Ovary (tissue), 3 donors: ENCODE data around the gene CYS1.

ENCODE experiments used
- POLR2A ChIP-seq: fragments of 450-650 bp; IDR thresholded peaks from one replicate; pipeline ENCODE4 v1.6.1; 2017; ENCODE audit warnings: antibody characterized with exemption, mild to moderate bottlenecking, moderate library complexity
- TF ChIP-seq, protein P1 (sequence below), 3 donors: fragments of 450-650 bp in 2 of 3; fragments of 200-600 bp in 1 of 3; IDR thresholded peaks; one replicate each; pipeline versions ENCODE4 v1.5.1 to v1.8.0; 2016 to 2022; ENCODE audit warnings: antibody characterized with exemption in 3 of 3, mild to moderate bottlenecking in 1 of 3
- donor health status: DM: no; HTN: no; CAD: no.

DNA sequence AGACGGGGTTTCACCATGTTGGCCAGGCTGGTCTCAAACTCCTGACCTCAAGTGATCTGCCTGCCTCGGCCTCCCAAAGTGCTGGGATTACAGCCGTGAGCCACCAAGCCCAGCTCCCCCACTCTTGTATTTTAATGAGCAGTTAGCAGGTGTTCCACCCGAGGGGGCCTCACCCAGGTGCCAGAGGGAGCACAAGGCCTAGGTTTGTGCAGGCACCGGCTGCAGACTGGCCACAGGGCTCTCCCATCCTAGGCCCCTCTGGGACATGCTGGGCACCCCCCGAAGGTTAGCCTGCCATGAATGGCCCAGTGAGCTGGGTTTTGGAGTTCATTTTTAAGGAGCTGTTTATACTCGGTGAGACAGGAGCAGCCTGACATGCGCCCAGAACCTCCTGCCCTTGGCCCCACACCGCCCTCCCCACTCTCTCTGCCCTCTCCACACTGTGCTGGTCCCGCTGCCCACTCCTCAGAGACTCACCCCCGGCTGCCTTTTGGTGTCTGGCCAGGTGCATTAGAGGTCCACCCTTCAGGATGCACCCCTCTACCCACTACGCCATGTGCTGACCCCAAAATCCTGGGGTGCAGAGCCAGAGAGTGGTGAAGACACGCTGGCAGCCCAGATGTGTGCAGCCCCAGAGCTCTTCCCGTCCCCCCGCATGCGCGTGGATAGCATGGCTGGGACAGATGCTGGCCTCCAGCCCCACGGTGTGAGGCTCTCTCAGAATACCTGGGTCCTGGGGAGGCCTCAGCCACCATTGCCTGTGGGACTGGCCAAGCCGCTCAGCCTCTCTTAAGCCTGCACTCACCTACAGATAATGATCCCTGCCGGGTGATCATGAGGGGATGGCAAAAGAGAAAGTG, 48.1 kb downstream of the CYS1 start:
- TF ChIP-seq, protein P1, sequence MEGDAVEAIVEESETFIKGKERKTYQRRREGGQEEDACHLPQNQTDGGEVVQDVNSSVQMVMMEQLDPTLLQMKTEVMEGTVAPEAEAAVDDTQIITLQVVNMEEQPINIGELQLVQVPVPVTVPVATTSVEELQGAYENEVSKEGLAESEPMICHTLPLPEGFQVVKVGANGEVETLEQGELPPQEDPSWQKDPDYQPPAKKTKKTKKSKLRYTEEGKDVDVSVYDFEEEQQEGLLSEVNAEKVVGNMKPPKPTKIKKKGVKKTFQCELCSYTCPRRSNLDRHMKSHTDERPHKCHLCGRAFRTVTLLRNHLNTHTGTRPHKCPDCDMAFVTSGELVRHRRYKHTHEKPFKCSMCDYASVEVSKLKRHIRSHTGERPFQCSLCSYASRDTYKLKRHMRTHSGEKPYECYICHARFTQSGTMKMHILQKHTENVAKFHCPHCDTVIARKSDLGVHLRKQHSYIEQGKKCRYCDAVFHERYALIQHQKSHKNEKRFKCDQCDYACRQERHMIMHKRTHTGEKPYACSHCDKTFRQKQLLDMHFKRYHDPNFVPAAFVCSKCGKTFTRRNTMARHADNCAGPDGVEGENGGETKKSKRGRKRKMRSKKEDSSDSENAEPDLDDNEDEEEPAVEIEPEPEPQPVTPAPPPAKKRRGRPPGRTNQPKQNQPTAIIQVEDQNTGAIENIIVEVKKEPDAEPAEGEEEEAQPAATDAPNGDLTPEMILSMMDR (IDR thresholded peaks at IDR 0.05), result no peak
- no peak for TF ChIP-seq POLR2A
